Activated T-helper 1 cell treated with Interleukin-2 at 50 U/mL for 16 hours (primary cell): ENCODE data around the gene TEKTIP1.

Experiments used
- DNase-seq: peaks from one replicate; pipeline ENCODE4 v3.0.0-alpha.2; 2020; ENCODE audit warnings: low read depth

The TEKTIP1 gene

DNA sequence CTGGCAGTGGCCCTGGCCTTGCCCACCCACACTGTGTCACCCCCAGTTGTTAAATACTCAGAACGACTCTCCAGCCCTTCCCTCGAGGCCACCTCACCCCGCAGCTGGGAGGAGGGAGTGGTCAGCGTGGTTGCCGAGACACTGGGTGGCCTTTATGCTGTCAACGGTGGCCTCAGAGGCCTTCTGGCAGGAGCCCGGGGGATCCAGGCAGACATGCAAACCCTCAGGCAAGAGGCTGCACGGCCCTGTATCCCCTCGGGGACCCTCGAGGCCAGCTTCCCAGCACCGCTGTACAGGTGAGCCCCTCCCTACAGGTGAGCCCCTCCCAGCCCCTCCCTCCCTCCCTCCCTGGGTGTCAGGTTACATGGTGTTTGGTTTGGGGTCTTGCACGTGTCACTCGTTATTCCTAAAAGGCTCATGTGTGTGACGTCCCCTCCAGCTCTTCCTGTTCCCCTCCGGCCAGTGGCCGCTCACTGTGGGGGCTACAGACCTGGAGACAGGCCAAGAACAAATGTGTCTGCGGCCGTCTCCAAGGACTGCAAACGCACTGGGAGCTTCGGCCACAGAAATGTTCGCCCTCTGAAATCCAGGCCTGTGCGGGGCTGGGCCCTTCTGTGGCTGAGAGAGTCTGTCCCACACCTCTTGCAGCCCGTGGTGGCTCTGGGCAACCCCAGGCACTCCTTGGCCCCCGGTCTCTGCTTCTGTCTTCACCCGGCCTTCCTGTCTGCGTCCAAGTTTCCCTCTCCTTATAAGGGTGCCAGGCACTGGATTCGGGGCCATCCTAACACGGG is at the start of gene TEKTIP1:
TEKTIP1 (plus strand) TSS at position 210 of the 791 bp plus-strand sequence; CDS start at position 214, 4 bp downstream.
- DNase-seq = no peak

DNA sequence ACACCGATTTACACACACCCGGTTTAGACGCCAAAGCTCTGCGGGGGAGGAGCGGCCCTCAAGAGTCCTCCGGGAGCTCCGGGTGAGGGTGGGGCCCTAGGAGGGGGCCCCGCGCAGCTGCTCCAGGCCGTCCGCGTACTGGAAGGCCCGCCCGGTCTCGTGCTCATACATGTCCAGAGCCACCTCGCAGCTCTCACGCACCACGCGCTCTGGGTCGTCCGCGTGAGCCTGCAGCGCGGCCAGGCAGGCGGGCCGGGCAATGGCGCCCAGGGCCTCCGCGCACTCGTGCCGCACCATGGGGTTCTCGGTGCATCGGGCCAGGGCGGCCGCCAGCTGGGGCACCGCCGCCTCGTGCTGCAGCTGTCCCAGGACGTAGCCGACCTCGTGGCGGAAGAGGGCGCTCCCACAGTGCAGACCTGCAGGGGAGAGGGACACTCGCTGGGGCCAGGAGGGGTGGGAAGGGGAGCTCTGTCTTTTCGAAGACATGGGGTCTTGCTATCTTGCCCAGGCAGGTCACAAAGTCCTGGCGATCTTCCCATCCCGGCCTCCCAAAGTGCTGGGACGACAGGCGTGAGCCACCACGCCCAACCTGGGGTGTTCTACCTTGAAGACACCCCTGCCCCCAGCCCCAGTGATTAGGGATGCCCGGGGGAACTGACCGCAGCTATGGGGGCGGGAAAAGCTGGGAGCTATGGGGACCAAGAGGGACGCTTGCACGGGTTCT is 47.4 kb upstream of the TEKTIP1 start:
- DNase-seq = no peak

DNA sequence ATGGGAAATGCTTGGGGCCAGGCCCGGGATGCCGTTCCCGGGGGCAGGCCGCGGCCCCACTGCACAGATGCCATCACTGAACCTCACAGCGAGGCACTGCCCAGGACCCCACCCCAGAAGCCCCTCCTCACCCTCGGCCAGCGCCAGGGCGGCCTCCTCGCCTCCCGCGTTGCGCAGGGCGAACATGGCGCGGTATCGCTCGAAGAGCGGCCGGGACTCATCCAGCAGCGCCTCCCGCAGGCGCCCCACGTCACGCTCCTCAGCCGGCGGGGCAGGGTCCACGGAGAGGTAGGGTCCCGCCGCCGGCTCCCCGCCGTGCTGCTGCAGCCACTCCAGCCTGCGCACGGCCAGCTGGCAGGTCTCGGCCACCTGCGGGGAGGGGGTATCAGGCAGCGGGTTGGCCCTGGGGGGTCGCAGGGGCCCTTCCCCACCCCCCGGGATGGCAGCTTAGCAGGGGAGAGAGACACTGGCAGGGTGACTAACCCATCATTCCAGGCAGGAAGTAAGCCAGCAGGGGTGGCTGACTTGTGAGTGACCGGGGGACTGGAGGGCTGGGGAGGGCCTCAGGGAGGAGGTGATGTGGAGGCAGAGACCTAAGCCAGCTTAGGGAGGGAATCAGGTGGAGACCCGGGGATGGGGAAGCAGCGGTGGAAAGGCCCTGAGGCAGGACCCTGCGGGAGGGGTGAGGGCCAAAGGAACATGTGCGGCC is 46.7 kb upstream of the TEKTIP1 start:
- DNase-seq = no peak

DNA sequence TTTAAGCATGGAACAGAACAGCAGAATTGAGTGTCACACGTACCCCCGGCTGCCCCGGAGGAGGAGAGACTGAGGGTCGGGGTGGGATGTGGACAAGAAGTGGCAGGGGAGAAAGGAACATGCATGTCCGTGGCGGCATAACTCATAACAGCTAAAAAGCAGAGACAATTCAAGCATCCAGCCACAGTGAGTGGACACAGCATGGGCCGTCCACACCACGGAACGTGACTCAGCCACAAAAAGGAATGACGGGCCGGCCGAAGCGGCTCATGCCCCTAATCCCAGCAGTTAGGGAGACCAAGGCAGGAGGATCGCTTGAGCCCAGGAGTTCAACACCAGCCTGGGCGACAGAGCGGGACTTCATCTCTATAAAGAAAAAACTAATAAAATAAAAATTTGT is 46.1 kb upstream of the TEKTIP1 start:
- no peak for DNase-seq

DNA sequence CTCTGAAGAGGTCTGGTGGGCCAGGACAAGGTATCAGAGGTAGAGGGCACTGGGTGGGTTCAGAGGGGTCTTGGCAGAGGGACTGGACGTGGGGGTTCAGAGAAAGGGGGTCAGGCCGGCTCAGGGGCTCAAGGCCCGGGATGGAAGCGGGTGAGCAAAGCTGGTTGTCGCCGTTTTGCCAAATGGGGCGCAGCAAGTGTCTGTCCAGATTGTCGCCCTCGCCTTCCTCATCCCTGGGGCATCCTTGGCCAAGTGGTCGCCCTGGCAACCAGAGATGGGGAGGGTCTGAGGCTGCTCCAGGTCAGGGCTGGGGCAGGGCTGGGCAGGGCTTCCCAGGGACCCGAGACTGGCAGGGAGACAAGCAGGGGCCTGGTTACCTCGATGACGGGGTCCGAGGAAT is 45.3 kb upstream of the TEKTIP1 start:
- no peak for DNase-seq

DNA sequence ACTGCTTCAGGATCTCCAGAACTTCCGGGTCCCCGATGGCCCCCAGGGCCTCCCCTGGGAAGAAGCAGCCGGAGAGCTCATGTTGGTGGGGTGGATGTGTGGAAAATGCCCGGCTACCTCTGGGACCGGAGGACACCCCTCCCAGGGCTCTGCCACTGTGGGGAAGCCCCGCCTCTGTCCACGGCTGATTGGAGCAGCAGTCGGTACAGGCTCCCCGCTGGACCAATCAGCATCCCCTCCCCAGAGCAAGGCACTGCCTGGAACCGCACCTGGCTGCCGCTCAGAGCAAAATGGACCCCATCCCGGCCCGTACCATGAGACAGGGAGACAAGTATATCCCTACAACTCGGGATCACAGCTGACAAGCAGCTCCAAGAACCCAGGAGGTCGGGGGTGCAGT is 44.9 kb upstream of the TEKTIP1 start:
- DNase-seq = no peak

DNA sequence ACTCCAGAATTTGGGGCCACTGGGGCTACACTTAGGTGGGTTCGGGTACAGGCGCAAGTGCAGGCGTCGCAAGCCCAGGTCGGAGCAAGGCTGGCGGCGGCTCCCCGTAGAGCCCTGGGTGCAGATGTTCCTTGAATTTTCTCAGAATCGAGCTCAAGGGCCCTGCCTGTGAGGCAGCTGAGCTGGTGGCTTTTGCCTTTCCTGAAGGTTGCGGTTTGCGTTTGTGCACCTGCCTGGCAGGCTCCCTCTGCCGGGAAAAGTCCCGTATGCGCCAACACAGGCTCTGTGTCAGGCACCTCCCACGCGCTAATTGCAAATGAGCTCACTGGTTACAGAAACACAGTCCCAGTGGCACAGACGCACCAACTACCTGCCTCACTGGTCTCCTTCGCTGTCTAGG is 44.4 kb upstream of the TEKTIP1 start:
- no peak for DNase-seq

DNA sequence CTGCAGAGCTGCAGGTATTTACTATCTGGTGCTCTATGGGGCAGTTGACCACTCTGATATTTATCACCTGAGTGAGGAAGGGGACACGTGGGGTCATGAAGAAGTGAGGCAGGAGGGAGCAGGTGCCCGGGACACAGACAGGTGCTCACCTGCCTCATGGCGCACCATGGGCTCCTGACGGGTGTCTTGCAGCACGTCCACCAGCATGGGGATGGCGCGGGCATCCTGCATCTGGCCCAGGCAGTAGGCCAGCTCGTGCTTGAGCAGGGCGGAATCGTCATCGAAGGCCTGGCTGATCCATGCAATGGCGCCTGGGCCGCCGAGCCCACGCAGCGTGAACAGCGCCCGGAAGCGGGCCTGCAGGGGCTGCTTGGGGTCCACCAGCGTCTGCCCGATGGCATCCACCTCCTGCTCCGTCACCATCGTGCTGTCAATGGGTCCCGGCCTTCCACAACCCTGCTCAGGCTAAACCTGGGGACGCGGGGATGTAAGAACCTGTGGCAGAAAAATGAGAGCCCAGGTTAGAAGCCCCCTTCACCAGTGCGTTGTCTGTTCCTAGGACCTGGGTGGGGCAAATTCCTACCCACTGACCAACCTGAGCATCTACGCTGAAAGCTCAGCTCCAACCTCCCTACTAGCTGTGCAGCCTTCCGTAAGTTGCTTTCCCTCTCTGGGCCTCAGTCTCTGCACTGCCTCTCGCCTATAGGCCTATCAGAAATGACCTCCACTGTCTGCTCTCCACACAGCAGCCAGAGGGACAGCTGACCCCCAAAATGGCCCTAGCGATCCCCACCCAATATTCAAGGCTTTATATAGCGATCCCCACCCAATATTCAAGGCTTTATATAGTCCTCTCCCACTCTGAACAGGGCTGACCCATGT is 42.3 kb upstream of the TEKTIP1 start:
- DNase-seq = no peak

DNA sequence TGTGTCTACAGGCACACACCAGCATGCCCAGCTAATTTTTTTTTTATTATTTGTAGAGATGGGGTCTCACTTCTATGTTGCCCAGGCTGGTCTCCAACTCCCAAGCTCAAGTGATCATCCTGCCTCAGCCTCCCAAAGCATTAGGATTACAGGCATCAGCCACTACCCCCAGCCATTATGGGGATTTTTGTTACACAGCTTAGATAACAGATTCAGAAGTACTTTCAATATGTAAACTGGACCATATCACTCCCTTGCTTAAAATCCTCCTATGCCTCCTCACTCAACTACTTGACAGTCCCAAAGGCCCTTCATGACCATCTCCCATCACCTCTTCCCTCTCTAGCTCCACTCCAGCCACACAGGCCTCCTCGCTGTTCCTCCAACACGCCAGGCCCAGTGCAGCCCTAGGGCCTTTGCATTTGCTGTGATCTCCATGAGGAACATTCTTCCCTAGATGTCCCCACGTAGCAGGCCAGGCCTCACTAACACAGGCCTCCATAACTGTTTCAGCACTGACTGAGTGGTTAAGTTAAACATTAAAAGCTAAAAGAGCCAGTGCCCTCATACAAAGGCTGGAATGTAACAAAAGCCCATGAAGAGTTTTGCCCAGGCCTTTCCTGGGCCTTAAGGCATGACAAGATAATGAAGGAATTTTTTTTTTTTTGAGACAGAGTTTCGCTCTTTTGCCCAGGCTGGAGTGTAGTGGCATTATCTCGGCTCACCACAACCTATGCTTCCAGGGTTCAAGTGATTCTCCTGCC is 41.0 kb upstream of the TEKTIP1 start:
- no peak for DNase-seq

DNA sequence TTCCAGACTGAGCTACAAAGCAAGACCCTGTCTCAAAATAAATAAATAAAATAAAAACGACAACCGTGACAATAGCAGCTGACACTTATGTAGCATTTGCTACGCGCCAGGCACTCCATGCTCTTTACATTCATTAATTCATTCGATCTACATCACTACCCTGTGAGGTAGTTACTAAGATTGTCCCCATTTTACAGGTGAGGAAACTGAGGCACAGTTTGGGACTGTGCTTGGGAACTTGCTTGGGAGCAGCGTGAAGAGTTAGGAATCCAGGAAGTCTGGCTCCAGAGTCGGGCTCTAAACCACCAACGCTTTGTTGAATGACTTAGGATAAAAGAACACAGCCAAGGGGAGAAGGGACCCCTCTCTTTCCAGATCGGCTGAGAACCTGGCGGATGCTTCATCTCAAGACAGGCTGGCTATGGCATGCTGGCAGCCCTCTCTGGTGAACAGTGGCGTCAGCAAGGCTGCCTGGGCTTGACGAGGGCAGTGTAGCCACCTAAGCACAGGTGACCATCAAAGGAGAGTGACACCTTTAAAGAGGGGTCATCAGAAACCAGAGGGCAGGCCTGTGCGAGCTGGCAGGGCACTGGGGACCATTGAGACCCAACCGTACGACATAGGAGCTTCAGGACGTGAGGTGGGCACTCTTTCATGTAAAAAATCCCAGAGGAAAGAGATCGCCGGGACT is 39.1 kb upstream of the TEKTIP1 start:
- no peak for DNase-seq

DNA sequence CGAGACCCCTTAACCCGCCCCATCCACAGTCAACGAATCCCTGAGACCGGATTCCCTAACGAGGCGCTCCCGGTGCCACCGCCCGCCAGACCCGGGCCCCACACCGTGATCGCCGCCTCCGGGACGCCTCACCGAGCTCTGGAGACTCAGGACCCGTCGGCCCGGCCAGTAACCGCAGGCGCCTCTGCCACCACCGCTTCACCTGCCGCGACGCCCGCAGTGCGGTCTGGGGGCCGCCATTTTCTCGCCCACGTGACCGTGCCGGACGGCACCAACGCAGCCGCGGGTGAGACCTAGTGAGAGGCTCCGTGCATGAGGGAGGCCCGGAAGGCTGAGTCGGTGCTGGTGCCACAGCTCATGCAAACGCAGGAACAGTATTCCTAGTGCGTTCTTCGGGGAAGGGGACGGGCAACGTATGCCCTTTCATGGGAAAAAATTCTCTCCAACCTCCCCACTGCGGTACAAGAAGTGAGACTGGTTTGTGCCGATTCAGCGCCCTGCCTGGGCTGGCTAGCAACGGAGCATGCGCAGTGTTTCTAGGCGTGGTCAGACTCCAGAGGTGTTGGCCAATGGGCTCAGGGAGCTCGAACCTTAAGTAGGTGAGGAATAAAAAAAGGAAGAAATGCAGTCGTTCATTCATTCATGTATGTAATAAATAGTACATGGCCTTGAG is 38.4 kb upstream of the TEKTIP1 start, which contains the start of gene DOHH:
DOHH (minus strand) TSS at position 246 of the 673 bp plus-strand sequence. CDS start 3,860 bp downstream, outside the sequence.
- DNase-seq = peak; percentile 89

DNA sequence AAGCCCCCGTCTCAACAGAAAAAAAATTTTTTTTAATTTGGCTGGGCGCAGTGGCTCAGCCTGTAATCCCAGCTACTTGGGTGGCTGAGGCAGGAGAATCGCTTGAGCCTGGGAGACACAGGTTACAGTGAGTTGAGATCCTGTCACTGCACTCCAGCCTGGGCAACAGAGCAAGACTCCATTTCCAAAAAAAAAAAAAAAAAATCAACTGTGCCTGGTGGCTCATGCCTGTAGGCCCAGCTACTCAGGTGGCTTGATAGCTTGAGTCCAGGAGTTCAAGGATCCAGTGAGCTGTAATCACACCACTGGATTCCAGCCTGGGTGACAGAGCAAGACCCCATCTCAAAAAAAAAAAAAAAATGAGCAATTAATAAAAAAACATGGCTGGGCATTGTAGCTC is 37.2 kb upstream of the TEKTIP1 start:
- no peak for DNase-seq

DNA sequence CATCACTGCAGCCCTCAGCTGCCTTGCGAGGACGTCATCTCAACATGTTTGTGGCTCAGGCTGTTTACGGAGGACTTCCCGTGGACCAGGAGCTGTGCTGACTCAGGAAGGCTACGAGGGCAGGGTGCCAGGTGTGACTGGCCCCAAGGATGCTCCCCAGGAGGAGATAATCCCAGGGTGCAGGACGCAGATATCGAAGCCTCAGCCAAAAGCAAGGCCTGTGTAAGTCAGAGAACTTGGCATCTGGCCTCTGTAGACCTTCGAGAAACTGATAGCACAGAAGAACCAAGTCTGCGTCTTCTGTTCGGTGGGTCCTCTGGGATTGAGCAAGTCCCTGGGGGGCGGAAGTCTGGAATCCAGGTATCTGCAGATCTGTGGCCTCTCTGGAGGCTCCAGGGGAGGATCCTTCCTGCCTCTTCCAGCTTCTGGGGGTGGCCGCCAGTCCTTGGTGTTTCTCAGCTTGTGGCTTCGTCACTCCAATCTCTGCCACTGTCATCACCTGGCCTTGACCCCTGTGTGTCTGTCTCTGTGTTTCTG is 35.9 kb upstream of the TEKTIP1 start:
- DNase-seq = no peak

DNA sequence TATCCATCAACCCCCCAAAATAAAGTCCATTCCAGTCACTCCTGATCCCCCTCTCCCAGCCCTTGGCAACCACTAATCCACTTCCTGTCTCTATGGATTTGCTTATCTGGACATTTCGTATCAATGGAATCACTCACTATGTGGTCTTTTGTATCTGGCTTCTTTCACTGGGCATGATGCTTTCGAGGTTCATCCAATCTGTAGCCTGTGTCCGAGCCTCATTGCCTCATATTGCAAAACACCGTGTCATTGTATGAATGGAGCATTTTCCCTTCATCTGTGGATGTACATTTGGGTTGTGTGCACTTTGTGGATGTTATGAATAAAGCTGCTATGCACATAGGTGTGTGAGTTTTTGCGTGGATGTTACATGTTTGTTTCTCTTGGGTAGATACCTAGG is 34.2 kb upstream of the TEKTIP1 start:
- DNase-seq = no peak

DNA sequence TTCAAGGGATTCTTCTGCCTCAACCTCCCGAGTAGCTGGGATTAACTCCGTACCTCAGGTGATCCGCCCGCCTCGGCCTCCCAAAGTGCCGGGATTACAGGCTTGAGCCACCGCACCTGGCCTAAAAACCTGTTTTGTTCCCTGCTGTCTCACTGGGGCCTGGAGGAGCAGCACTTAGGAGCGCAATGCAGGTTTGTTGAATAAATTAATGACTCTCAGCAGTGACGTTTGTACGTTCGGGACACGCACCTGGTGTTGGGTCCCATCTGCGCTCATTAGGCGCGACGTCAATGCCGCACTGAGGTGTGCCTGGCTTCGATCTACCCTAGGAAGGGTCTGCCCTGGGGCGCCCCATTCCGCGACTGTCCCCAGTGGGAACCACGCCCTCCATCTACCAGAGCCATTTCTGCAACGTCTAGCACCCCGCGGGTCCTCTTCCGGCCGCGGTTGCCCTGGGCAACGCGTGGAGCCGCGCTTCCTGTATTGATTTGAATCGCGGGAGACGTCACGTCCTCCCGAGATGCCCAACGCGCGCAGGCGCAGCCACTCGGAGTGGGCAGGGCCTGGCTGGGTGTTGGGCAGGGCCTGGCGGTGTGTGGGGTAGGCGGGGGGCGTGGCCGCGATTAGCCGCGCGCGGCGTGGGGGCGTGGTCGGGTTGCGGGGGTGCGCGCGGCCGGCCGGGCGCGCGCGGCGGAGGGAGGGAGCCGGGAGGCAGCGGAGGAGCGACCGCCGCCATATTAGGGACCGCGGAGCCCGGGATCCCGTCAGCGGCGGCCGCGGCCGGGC is 33.2 kb upstream of the TEKTIP1 start, which contains the start of gene FZR1:
FZR1 (plus strand) TSS at position 714 of the 786 bp plus-strand sequence. CDS start 16,679 bp downstream, outside the sequence.
- peak; percentile 100 for DNase-seq

DNA sequence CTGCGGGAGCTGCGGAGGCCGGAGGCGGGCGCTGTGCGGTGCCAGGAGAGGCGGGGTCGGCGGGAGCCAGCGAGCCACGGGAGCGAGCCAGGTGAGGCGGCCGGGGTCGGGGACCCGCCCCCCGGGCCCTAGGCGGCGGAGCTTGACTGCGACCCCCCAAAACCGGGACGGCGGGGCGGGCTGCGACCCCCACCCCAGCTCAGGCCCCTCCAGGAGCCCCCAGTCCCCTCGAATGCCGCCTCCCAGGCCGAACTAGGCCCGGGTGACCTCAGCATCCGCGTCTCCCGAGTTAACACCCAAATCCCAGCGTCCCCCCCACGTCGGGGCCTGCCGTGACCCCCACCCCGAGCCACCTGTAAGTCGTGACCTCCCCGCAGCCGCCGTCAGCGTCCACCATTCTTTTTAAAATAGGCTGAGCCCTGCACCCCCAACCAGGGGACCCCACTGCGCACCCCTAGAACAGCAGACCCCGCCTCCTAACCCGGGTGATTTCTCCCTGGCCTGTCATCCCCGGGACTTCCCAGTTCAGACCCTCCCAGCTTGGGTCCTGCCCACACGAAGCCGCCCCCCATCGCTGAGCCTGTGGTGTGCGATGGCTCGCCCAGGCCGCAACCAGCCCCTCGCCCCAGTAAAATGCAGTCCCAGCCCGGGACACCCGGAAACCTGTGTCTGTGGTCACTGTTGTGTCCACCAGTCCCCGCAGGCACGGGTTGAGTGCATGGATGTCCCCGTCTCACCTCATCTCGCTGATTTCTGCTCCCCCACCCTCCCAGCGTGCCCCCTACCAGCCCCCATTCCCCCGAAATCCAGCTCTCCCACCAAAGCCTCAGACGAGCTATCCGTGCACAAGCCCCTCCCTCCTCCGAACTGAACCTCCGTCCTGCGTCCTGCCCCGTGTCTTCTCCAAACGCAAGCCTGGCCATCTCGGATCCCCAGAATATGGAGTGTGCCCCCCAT is 32.3 kb upstream of the TEKTIP1 start:
- no peak for DNase-seq

DNA sequence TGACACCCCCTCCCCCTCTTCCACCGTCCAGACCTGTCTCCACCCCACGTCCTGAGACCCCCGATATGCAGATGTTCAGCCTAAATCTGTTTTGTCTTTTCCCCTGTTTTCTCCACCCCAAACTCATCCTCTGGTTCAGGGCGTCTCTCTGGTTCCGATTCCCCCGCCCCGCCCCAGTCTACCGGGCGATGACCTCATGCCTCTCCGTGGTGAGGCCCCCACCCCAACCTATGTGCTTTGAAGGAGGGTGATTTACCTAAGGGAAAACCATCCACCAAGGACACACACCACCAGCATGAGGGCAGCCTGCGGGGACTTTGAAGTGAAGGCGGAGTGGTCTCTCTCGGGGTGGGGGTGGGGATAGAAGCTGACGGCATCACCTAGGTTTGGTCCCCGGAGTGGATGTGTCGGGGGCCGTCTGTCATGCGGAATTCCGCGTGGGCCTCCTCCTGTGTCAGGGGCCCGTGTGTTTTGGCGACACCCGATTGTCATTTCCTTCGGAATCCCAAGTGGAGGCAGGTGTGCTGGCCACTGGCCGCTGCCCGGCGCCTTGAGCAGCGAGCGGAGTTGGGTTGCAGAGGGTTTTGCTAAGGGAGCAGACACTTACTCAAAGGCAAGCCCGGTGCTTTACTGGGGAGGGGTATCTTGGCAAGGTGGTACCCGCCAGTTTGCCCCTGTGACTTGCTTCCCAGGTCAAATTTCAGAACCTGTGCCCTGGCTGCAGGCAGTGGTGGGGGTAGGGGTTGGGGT is 31.4 kb upstream of the TEKTIP1 start:
- no peak for DNase-seq
